RWPE2 (cell line): ENCODE data around the gene ALG5.

Experiments used
- ATAC-seq: fragments of 200-7000 bp; cut with Tn5 transposase; 3 replicates; pipeline ENCODE4 v1.9.1; 2021; ENCODE audit warnings: low read depth
- DNase-seq: peaks from one replicate; pipeline ENCODE4 v3.0.0-alpha.2; 2020; ENCODE audit warnings: low spot score
- H3K27ac ChIP-seq: fragments of 450-650 bp; 2 replicates; pipeline ENCODE4 v1.5.1; 2017; ENCODE audit warnings: mild to moderate bottlenecking; ENCODE audit not compliant: poor library complexity, severe bottlenecking
- H3K27me3 ChIP-seq: fragments of 250-450 bp; sonication (Bioruptor Pico); 2 replicates; pipeline ENCODE4 v1.5.1; 2021; ENCODE audit warnings: mild to moderate bottlenecking, moderate library complexity; ENCODE audit not compliant: insufficient read depth, poor library complexity, severe bottlenecking
- H3K36me3 ChIP-seq: fragments of 250-450 bp; sonication (Bioruptor Pico); 2 replicates; pipeline ENCODE4 v1.5.1; 2020; ENCODE audit warnings: low read depth, mild to moderate bottlenecking, moderate library complexity
- H3K4me1 ChIP-seq: fragments of 250-450 bp; sonication (Bioruptor Pico); 2 replicates; pipeline ENCODE4 v1.5.1; 2021; ENCODE audit warnings: mild to moderate bottlenecking, moderate library complexity; ENCODE audit not compliant: insufficient read depth, poor library complexity, severe bottlenecking
- H3K4me3 ChIP-seq: fragments of 250-450 bp; sonication (Bioruptor Pico); 2 replicates; pipeline ENCODE4 v1.5.1; 2021; ENCODE audit warnings: mild to moderate bottlenecking, moderate library complexity; ENCODE audit not compliant: severe bottlenecking
- H3K9me3 ChIP-seq: fragments of 250-450 bp; sonication (Bioruptor Pico); 2 replicates; pipeline ENCODE4 v1.5.1; 2021; ENCODE audit warnings: mild to moderate bottlenecking, moderate library complexity; ENCODE audit not compliant: severe bottlenecking
- CTCF ChIP-seq: fragments of 450-650 bp; IDR thresholded peaks from one replicate; pipeline ENCODE4 v1.5.1; 2017; ENCODE audit warnings: mild to moderate bottlenecking, moderate library complexity; ENCODE audit not compliant: poor library complexity, severe bottlenecking

Gene ALG5

DNA sequence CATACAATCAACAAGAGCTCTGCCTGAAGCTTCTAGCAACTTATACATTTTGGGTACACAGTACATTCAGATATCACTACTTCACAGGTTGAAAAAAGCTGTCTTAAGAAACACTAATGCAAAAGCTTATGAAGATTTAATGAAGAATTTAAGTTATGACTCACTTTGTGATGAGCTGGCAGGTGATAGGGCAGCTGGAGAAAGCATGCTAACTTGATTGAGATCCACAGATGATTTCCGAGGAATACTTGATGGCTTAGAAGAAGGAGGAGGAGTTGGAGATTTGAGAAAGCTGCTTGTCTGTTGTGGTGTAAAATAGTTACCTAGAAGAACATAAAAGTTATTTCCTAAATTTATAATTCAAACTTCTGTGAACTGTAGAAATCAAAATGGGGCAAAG, 24.7 kb upstream of the ALG5 start:
- DNase-seq (no peak), ATAC-seq (peak; percentile 12; the same call in 1 of the 3 replicates)
- Histone ChIP-seq H3K4me1 (peaks cover 8% of the 10 kb centered on the region), H3K4me3 (no peak overlapping the region), H3K27me3 (no peaks in the 10 kb centered on the region), H3K27ac (no peak overlapping the region), H3K9me3 (no peaks in the 10 kb centered on the region), H3K36me3 (peaks cover 100% of the 10 kb centered on the region)
- TF ChIP-seq CTCF, result no peak

DNA sequence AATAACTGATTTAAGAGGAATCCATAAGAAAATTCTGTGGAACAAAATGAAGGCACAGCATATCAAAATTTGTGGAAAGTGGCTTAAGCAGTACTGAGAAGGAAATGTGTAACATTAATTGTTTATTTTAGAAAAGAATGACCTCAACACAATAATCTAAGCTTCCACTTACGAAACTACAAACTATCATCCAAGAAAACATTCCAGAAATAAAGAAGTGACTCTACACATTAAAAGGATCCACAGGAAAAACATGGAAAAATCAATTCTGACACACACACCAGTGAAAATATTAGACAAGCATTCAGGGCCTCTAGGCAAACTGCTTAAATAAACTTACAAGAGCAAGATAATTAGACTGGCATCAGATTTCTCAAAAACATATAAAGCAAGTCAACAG, 15.5 kb upstream of the ALG5 start:
- H3K27me3 ChIP-seq, result no peaks in the 10 kb centered on the region
- H3K4me1 ChIP-seq, result no peaks in the 10 kb centered on the region
- peaks cover 95% of the 10 kb centered on the region for H3K36me3 ChIP-seq
- H3K27ac ChIP-seq, result no peak overlapping the region
- no peak for TF ChIP-seq CTCF
- no peak overlapping the region for H3K4me3 ChIP-seq
- DNase-seq (no peak), ATAC-seq (no peak)
- no peaks in the 10 kb centered on the region for H3K9me3 ChIP-seq

DNA sequence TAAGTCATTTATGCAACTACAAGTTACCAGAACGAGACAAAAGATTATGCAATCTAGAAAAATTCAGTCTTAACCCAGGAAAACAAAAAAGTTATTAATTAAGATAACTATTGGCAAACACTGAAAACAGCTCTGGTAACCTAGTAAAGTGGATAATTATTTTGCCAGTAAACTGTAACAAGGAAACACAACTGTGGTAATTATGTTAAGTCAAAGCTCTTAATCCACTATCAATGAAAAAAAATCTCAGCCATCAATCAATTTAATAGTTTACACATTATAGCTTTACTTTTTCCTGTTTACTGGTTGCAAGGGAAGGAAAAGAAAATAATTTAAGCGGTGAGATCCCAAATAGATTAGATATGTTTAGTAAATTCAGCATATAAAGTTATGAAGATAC, 12.6 kb upstream of the ALG5 start:
- H3K27me3 ChIP-seq, result no peaks in the 10 kb centered on the region
- TF ChIP-seq CTCF, result no peak
- no peaks in the 10 kb centered on the region for H3K4me1 ChIP-seq
- H3K9me3 ChIP-seq, result no peaks in the 10 kb centered on the region
- ATAC-seq (no peak), DNase-seq (no peak)
- H3K4me3 ChIP-seq, result no peak overlapping the region
- H3K27ac ChIP-seq, result no peak overlapping the region
- H3K36me3 ChIP-seq, result peaks cover 95% of the 10 kb centered on the region

- Histone ChIP-seq H3K4me3 (no peak overlapping the region), H3K4me1 (no peaks in the 10 kb centered on the region)
- no peak for TF ChIP-seq CTCF
Measured at GRCh38 chr13:37011002-37011401, 11.9 kb upstream of the ALG5 start.

DNA sequence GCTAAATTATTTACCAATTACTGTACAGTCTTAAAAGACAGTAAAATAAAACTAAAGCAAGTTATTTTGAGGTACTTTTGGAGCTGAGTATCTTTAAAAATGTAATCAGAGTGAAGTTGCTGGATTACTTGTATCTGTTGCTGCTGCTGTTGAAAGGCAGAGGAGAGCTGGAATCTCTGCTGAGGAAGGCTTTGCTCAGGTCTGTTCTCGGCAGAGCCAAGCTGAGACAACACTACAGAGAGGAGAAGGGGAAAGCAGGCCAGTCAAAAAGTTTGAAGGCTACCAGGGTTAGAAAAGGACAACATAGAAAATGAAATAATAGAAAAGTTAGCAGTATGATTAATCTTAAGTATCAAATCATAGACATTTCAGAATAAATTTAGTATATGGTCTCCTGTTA, 11.3 kb upstream of the ALG5 start:
- Histone ChIP-seq H3K27ac (no peak overlapping the region), H3K9me3 (no peaks in the 10 kb centered on the region), H3K36me3 (peaks cover 95% of the 10 kb centered on the region), H3K27me3 (no peaks in the 10 kb centered on the region), H3K4me3 (no peak overlapping the region), H3K4me1 (no peaks in the 10 kb centered on the region)
- TF ChIP-seq CTCF, result no peak
- DNase-seq (no peak), ATAC-seq (no peak)

More at GRCh38 chr13:37011002-37011401, 11.9 kb upstream of the ALG5 start:
- Histone ChIP-seq H3K27me3 (no peaks in the 10 kb centered on the region), H3K27ac (no peak overlapping the region), H3K9me3 (no peaks in the 10 kb centered on the region), H3K36me3 (peaks cover 95% of the 10 kb centered on the region)
- no peak for ATAC-seq
- DNase-seq, result no peak
